Endothelial cell of umbilical vein (primary cell): ENCODE data around the gene POMP. TPM values are rescaled to one million over a fixed set of nuclear protein-coding genes. Genes with fewer than 3 reads are reported as not detected.

ENCODE experiments used
- BruUV-seq: library from RNA; stranded (reverse); fragments of 400-500 nt; replicated peaks from 2 replicates; lab custom pipeline; 2021; lab: Mats Ljungman, UMichigan
- CTCF ChIA-PET: fragments of 300-600, 350-600 bp; sonication (Branson Sonifier 250); formaldehyde crosslinking; loops from one replicate; lab custom pipeline; 2021; ENCODE audit warnings: antibody characterized with exemption, inconsistent platforms; lab: Charles Lee
- POLR2A ChIA-PET: fragments of 300-600, 350-600 bp; sonication (Branson Sonifier 250); formaldehyde crosslinking; loops from one replicate; lab custom pipeline; 2021; ENCODE audit warnings: antibody characterized with exemption, inconsistent platforms; lab: Charles Lee
- DNase-seq: peaks from one replicate; pipeline ENCODE4 v3.0.0-alpha.2; 2011; ENCODE audit warnings: low read depth, low spot score
- FAIRE-seq: peaks from 2 replicates; lab custom pipeline; 2011; peaks lifted over from hg19 to GRCh38; lab: Jason Lieb, UNC
- H2AFZ ChIP-seq: 2 replicates; pipeline ENCODE4 v1.6.0; 2012; ENCODE audit warnings: low read depth, low read length, control low read depth, inconsistent platforms
- H3K27ac ChIP-seq: 2 replicates; pipeline ENCODE4 v1.5.1; 2011; ENCODE audit warnings: low read depth, mild to moderate bottlenecking, control low read depth, low read length, moderate library complexity; ENCODE audit not compliant: insufficient read depth
- H3K27me3 ChIP-seq, 2 experiments: 2 replicates each; pipeline versions ENCODE4 v1.6.0 to v1.6.1; 2011; ENCODE audit warnings: low read length in 2 of 2, mixed read lengths in 1 of 2; ENCODE audit not compliant: control insufficient read depth in 2 of 2, insufficient read depth in 2 of 2
- H3K36me3 ChIP-seq, 2 experiments: 2 replicates in 1 of 2; 3 replicates in 1 of 2; pipeline ENCODE4 v1.5.1; 2011; ENCODE audit warnings: low read length in 2 of 2, mild to moderate bottlenecking in 1 of 2, moderate library complexity in 1 of 2; ENCODE audit not compliant: control insufficient read depth in 2 of 2, insufficient read depth in 2 of 2; ENCODE audit errors: extremely low read depth in 1 of 2
- H3K4me1 ChIP-seq: 3 replicates; pipeline ENCODE4 v1.5.1; 2011; ENCODE audit warnings: mild to moderate bottlenecking, low read length; ENCODE audit not compliant: control insufficient read depth, insufficient read depth; ENCODE audit errors: extremely low read depth
- H3K4me2 ChIP-seq: 2 replicates; pipeline ENCODE4 v1.6.1; 2011; ENCODE audit warnings: low read length, control low read depth, mixed read lengths; ENCODE audit not compliant: insufficient read depth
- H3K4me3 ChIP-seq, 3 experiments: fragments of 200-600 bp in 1 of 3; sonication (generic), shearing (Covaris generic) in 1 of 3; replicated peaks in 1 of 3; 2 replicates each; pipeline ENCODE4 v1.5.1; 2011 to 2016; ENCODE audit warnings: control low read depth in 3 of 3, low read length in 3 of 3, mild to moderate bottlenecking in 2 of 3, inconsistent platforms in 1 of 3, low read depth in 1 of 3, moderate library complexity in 1 of 3; ENCODE audit not compliant: insufficient read depth in 1 of 3
- H3K79me2 ChIP-seq: 2 replicates; pipeline ENCODE4 v1.6.0; 2012; ENCODE audit warnings: low read length, inconsistent platforms; ENCODE audit not compliant: control insufficient read depth, insufficient read depth
- H3K9ac ChIP-seq: replicated peaks from 2 replicates; pipeline ENCODE3; 2011; ENCODE audit warnings: low read length, control low read depth; ENCODE audit not compliant: insufficient read depth; ENCODE audit errors: extremely low read depth
- H3K9me1 ChIP-seq: replicated peaks from 3 replicates; pipeline ENCODE4 v1.6.0; 2011; ENCODE audit warnings: mild to moderate bottlenecking, low read length; ENCODE audit not compliant: control insufficient read depth, insufficient read depth; ENCODE audit errors: extremely low read depth
- H3K9me3 ChIP-seq: replicated peaks from 2 replicates; pipeline ENCODE4 v1.5.1; 2012; ENCODE audit warnings: low read length, inconsistent platforms; ENCODE audit not compliant: control insufficient read depth, insufficient read depth
- H4K20me1 ChIP-seq: replicated peaks from 2 replicates; pipeline ENCODE3; 2011; ENCODE audit warnings: mild to moderate bottlenecking, low read length; ENCODE audit not compliant: control insufficient read depth, insufficient read depth; ENCODE audit errors: extremely low read depth
- CTCF ChIP-seq, 2 donors: IDR thresholded peaks; 1 replicate in 1 of 2; 2 replicates in 1 of 2; pipeline ENCODE4 v1.5.1; 2011; ENCODE audit warnings: low read length in 2 of 2, mild to moderate bottlenecking in 2 of 2, moderate library complexity in 2 of 2, control low read depth in 1 of 2, inconsistent platforms in 1 of 2, low read depth in 1 of 2; ENCODE audit not compliant: insufficient read depth in 1 of 2; ENCODE audit errors: extremely low read depth in 1 of 2
- EZH2 ChIP-seq: IDR thresholded peaks from 2 replicates; pipeline ENCODE4 v1.6.1; 2012; ENCODE audit warnings: borderline replicate concordance, low read depth, mild to moderate bottlenecking, moderate library complexity, low read length, inconsistent platforms; ENCODE audit not compliant: severe bottlenecking
- FOS ChIP-seq: IDR thresholded peaks from 2 replicates; pipeline ENCODE4 v1.6.1; 2011; ENCODE audit warnings: mild to moderate bottlenecking, low read length, moderate library complexity, borderline replicate concordance; ENCODE audit not compliant: insufficient read depth
- GATA2 ChIP-seq: IDR thresholded peaks from 2 replicates; pipeline ENCODE4 v1.7.0; 2011; ENCODE audit warnings: low read depth, mild to moderate bottlenecking, moderate library complexity, mixed read lengths, low read length; ENCODE audit not compliant: insufficient read length, insufficient read depth
- JUN ChIP-seq: IDR thresholded peaks from 2 replicates; pipeline ENCODE4 v1.6.1; 2011; ENCODE audit warnings: borderline replicate concordance, low read depth; ENCODE audit not compliant: insufficient read length, insufficient read depth
- MAX ChIP-seq: IDR thresholded peaks from 2 replicates; pipeline ENCODE4 v1.6.1; 2011; ENCODE audit not compliant: insufficient read depth, insufficient read length
- MYC ChIP-seq: IDR thresholded peaks from one replicate; pipeline ENCODE4 v1.6.1; 2011; ENCODE audit warnings: mild to moderate bottlenecking, low read depth, low read length
- POLR2A ChIP-seq: IDR thresholded peaks from 2 replicates; pipeline ENCODE4 v1.6.1; 2012; ENCODE audit warnings: low read depth, mild to moderate bottlenecking, control low read depth, low read length
- POLR2AphosphoS5 ChIP-seq: IDR thresholded peaks from 2 replicates; pipeline ENCODE4 v1.6.1; 2012; ENCODE audit warnings: low read depth, mild to moderate bottlenecking, control low read depth, low read length, moderate library complexity; ENCODE audit not compliant: insufficient read depth
- dilution Hi-C: fragments of 300-500 bp; cut with MboI; formaldehyde crosslinking; loops from one replicate; pipeline ENCODE4 v1.15.0; 2019; ENCODE audit warnings: low sequenced_read_pairs; ENCODE audit not compliant: extremely low pct_ligation_motif_present
- intact Hi-C: fragments of 100-400 bp; cut with micrococcal nuclease; formaldehyde crosslinking; loops from one replicate; pipeline ENCODE4 v1.10.0; 2022
- polyA plus RNA-seq, 4 experiments: library from polyadenylated mRNA; depleted of rRNA in 3 of 4; stranded (reverse) in 3 of 4; unstranded in 1 of 4; fragments of >200 nt; gene quantifications; 2 replicates each; pipeline versions ENCODE4 v1.2.1 to v1.2.3, GENCODE V29; 2011 to 2012; ENCODE audit warnings: missing spikeins in 1 of 4
- total RNA-seq: library from RNA; stranded (reverse); gene quantifications from 2 replicates; pipeline ENCODE4 v1.2.3, GENCODE V29; 2021

POMP gene
- total and polyA plus RNA-seq, 2 donors (not counting 3 experiments of a cell fraction or from before 2014, with no cell fraction given): 27.0 to 88.9 TPM

GRCh38 chr13:28615916-28616446, 42.9 kb upstream of the POMP start:
- Histone ChIP-seq H3K4me1 (peaks cover 8% of the 10 kb centered on the region), H3K9me1 (no peaks in the 10 kb centered on the region), H3K4me3 (no peak overlapping the region), H3K27ac (no peak overlapping the region), H3K9me3 (no peaks in the 10 kb centered on the region), H3K27me3 (no peaks in the 10 kb centered on the region), H3K9ac (no peak overlapping the region), H3K4me2 (no peak overlapping the region), H3K36me3 (no peaks in the 10 kb centered on the region), H3K79me2 (no peaks in the 10 kb centered on the region), H2AFZ (no peak overlapping the region), H4K20me1 (no peaks in the 10 kb centered on the region)
- TF ChIP-seq CTCF (IDR thresholded peaks at IDR 0.05; ENCODE audit: extremely low read depth in 1 of 2, insufficient read depth in 1 of 2, low read depth in 1 of 2, low read length in 2 of 2) (no peak), FOS (no peak), GATA2 (no peak), MYC (no peak), MAX (no peak), POLR2A (no peak), POLR2AphosphoS5 (no peak), JUN (no peak), EZH2 (no peak)
- DNase-seq (no peak), FAIRE-seq (no peak)
- intact Hi-C loops (no loop called here), dilution Hi-C loops (no loop called here)
- POLR2A ChIA-PET: no interaction called here
- CTCF ChIA-PET: no interaction called here
- no TSS peak for BruUV-seq
